Amygdala (tissue), 56 donors: Measurements from ENCODE around the gene LINGO1.

Experiments
- DNase-seq, 56 donors: peaks; one replicate each; lab custom pipeline; 2025; lab: John Stamatoyannopoulos, UW

LINGO1 gene

DNA sequence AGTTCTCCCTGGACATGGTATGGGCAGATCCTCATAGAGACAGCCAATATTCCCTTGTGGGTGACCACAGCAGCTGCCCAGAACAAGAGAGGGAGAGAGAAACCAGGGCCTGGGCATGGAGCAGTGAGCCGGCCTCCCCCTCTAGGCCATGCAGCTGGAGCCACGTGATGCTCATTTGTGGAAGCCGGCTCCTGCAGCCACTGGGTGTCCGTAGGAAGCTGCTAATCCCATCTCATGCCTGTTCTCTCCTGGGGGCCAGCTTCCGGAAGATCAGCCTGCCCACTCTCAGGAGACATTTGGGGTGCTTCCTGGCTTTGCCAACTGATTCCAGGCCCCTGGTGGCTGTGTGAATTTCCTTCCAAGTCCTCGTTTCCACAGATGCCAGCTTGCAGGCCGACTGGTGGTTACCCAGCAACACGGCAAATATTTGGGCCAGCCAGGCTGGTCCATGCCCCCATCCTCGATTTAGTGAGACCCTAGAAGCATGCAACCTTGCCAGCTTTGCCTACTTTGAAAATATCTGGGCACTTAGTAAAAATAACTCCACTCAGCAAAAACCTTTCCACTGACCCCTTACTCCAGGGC, 55.3 kb downstream of the LINGO1 start:
- DNase-seq = peak in 47 of 56 donors; percentile 19 to 82 (median 59)

DNA sequence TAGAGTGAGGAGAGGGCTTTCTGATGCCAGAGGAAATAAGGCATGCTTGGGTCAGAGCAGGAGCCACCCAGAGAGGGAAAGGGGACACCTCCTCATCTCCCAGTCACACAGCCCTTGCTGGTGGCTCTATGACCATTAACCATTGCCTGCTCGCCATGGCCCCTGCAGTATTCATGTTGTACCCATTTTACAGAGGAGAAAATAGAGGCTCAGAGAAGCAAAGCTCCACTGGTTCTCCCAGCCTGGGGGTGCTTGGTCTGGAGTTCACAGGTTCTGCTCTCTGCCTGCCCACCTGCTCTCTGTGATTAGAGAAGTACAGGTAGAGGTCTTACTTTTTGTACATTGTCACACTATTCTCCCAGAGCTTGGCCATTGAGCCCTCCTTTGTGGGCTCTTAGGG, 56.2 kb downstream of the LINGO1 start:
- DNase-seq = no peak

DNA sequence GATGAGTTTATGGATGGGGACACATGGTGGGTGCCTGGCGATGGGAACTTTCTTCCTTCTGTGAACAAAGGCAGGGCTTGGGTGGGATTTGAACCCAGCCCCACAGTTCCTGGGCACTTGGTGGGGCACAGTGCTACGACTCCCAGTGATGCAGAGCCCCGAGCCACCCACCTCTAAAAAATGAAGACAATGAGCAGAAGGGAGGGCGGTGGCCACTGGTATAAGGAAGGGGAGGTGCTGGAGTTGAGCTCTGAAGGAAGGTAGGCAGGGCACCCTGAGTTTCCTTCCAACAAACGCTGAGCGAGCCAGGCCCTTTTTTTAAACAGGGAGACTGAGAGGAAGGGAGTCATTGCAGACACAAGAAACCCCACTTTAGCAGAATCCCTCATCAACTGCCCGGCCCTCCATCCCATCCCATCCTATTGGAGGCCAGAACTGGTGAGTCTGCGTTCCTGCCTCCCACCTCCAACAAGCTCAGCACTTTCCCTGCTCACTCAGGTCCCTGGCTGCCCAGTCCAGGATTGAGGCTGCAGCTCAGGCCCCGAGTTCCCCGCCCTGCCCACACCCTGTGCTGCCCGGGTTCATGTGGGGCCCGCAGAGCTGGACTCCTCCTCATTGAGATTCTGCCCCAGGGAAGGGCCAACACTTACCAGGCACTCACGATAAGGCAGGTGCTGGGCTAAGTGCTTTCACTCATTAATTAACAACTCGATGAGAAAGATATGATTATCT, 57.3 kb downstream of the LINGO1 start:
- DNase-seq = no peak

DNA sequence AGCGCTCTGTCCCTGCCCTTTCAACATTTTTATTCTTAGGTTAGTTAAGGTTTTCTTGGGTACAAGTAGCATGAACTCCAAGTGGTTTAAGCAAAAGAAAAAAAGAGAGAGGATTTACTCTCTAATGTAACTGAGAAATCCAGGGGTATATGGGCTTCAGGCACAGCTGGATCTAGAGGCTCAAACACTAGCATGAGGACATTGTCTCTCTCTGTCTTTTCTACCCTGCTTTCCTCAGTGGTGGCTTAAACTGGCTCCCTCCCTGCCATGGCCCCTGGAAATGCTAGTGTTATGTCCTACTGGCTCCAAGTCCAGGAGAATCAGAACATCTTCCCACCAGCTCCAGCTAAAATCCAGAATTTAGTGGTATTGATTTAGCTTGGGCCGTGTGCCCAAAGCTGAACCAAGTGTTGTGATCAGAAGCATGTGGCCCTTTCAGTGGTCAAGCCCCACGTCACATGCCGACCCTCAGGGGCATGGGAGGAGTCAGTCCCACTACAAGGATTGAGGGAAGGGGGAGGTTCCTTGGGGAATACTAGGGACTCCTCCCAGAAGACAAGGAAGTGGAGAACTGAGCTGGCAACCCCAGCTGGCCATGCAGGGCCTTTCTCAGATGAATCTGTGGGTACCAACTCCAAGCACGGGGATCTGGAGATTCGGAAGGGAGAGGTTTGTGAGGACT, 58.0 kb downstream of the LINGO1 start:
- DNase-seq = no peak

DNA sequence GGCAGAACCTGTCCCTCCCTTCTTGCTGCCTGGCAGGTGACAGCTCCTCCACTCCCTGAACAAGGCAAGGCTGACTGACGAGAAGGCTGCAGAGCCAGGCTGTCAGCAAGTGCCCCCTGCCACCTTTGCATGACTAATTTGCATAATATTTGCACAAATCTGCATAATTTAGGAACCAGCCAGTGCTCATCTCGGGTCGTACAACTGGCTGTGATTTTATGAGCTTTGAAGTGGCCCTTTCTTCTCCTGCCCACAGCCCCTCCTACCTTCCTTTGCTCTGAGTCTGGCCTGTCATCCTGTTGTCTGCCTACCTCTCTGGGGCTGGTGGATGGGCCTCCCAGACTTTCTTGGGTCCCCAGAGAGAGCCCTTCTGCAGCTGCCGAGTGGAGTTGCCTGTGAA, 58.9 kb downstream of the LINGO1 start:
- no peak for DNase-seq

DNA sequence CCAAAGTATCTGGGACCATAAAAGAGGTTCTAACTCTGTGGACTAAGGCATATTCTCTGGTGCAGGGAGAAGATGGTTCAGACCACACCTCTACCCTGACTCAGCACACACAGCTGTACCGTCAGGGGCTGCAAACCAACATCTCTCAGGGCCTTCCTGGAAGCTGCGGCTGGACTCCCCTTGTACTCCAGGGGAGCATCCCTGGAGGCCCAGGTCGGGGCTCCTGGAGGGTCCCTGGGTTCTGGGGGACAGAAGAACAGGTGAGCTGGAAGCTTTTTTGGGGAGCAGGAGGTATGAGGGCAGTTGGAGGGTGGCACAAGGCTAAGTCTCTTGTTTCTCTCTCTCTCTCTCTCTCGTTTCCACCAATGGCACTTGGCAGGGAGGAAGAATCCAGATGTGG, 60.5 kb downstream of the LINGO1 start:
- no peak for DNase-seq

DNA sequence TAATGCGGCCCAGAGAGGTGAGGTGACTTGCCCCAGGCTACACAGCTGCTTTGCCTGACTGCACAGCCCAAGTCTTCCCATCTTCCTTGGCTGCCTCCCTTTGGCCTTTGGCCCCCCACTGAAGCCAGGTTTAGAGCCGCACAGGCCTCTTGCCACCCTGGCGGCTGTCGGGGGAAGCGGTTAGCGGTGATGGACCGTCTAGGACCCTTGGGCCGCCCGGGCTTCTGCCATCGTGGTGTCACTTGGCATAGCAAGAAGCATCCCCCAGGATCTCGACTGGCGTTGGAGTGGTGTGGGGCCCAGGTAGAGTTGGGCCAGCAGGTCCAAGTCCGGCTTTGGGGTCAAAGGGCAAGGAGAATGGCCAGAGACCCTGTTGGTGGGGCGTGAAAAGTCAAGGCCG, 61.0 kb downstream of the LINGO1 start:
- no peak for DNase-seq

DNA sequence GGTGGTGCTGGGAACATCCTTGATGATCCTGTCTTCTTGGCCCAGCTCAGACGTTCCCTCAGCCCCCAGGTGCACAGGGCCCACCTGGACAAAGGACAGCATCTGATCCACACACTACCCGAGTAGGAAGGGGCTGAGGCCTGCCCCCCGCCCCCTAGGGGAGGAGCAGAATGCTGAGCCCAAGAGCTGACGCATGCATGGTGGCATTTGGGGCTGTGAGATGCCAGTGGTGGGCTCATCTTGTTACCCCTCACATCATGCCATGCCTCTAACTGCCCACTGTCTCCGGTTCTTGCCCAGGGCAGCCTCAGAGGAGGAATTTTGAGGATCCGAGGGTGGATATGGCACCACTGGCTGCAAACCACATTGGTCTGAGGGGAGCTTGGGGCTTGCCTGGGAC, 61.5 kb downstream of the LINGO1 start:
- no peak for DNase-seq

DNA sequence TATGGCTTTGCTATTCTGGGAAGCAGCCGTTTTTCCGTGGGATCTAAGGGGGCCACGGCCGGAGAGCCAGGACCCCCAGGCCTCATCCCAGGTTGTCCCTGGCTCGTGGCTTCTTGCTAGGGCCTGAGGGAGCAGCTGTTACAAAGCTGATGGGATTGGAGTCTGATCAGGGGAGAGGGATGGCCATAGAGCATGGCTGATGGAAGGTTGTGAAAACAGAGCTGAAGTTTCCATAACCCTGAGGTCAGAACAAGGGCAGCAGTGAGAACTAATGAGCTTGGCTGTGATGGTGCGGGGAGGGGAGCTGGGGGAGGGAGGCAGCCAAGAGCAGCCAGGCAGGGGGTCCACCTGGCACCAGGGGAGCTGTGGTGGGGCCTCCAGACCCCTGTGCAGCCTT, 63.0 kb downstream of the LINGO1 start:
- DNase-seq = no peak

DNA sequence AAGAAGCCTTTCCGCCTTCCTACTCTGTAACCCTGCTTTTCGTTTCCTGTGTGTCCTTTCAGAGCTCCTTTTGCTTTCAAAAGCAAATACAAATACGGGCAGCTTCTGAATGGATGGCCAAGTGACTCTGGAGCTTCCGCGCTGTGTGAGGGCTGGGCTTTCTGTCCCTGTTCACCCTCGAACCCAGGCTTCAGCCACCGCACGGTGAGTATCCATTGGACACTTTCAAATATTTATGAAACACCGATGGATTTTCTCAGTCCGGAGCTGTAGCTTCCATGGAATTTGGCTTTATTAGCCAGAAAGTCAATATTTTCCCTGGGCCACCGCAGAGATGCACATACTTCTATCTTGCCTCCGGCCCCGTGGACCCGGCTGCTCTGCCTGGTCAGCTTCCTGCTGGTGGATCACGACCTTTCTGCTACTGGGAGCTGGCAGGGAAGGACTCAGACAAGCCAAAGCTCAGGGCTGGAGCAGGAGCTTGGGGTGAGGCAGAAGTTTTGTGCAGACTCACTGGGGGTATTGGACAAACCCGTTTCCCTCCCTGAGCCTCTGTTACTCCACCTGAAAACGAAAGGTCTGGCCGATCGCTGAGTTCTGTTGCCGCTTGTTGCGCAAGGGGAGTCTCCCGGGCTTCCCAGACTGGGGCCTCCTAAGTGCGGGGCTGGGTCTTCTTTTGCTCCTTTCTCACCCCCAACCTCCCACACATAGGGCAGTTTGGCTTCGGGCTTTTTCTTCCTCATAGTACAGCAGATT, 63.6 kb downstream of the LINGO1 start:
- DNase-seq = no peak

DNA sequence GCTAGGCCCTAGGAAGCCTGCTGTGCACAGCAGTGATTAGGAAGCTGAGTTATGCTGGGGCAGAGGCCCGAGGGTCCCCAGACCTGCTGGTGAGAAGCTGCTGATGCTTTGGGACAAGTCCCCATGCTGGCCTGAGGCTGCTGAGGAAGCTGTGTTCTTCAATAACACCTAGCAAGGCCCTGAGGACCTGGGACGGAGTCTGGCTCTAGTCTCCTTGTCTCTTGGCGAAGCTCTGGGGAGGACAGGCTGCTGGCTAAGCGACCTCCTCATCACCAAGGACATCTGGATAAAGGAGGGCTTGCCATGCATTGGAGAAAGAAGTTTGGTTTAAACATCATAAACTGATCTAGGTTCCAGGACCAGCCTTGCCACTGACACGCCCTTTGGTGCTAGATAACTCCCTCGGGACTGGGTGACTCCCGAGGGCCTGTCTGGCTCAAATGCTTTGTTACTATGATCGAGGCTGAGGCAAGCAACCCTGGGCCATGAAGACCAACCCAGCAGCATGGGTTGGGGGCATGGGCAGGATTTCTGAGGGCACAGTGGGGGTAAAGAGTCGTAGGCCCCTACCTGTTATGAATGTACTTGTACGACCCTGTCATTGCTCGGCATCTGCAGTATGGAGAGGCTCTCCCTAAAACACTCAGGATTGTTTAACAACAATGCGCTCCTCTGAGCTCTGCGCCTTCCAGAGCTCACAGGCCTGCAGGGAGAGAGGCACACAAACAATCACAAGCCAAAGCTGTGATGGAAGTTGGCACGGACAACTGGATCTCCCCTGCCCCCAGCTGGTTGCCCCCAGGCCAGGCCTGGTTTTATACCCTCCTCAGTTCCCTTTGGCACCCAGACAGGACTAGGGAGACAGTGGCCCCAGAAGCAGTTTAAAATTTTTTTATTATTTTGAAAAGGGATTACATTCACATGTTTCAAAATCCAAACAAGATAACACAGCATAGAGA, 64.4 kb downstream of the LINGO1 start:
- DNase-seq = peak in 15 of 56 donors; percentile 15 to 49 (median 31)

DNA sequence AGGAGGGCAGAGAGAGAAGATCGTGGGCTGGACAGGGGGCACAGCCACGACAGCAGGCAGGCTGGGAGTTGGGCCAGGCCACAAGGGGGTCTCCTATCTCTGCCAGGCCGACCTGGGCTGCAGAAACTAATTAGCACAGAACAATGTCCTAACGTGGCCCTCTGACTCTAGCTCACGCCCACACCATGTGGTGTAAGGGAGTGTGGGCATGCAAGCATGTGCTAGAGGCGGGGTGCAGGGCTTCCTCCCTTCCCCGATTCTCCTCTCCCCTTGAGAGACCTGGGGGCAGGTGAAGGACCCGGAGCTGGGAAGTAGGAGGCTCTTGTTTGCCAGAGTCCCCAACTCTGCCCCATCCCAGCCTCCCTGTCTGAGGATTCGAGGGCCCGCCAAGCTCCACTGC, 65.5 kb downstream of the LINGO1 start:
- DNase-seq = no peak

DNA sequence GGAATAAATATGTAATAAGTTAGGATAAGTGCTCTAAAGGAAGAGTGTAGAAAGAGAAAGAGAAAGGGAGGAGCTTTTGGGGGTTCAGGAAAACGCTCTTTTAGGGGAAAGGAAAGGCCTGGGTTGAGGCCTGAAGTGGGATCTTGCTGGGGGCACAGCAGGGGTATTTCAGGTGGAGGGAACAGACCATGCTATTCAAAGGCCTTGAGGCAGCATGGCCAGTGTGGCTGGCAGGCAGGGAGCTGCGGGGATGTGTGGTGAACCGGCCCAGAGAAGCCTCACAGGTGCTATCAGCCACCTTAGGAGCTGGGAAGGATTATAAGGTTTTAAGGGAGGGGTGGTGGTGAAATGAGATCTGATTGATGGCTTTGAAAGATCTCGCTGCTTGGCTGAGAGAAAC, 66.6 kb downstream of the LINGO1 start:
- no peak for DNase-seq

DNA sequence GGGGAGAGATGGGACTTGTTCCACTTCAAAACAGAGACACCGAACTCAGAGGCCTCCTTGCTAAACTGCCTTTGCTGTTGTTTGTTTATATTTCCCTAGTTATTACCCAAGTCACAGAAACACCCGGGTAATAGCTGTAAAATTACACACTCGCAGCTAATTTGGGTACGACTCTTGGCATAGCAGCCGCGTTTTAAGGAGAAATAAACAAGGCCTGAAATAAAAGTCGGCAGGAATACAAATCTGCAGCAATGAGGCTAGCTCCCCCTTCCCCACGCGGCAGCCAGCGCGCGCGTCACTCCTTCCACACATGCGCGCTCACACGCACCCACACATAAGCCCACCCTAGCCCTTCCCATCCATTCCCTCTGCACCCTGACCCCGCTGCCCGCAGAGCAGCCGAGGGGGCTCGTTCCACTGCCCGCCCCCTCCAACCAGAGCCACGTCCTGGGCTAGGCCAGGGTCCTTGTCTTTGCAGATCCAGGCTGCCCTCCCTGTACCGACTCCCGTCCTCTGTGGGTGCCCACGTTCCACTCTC, 67.3 kb downstream of the LINGO1 start:
- DNase-seq = peak in 6 of 56 donors; percentile 21 to 54 (median 36)

DNA sequence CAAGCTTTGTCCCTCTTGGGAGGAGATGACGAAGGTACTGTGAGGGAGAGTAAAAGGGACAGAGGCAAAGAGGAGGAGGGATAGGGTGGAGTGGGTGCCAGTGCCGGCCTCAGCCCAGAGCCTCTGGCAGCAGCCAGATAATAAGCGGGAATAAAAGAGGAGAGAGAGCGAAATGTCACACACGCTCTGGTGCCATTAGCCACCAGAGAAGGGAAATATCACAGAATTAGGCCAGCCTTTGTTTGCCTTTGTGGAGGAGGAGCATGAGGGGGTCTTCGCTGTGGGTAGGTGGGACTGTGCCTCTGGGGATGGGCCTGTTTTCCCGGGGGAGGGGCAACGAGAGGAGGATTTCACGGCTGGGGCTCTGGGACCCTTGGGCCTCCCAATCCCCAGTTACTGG, 67.8 kb downstream of the LINGO1 start:
- DNase-seq = peak in 6 of 56 donors; percentile 18 to 50 (median 30)

DNA sequence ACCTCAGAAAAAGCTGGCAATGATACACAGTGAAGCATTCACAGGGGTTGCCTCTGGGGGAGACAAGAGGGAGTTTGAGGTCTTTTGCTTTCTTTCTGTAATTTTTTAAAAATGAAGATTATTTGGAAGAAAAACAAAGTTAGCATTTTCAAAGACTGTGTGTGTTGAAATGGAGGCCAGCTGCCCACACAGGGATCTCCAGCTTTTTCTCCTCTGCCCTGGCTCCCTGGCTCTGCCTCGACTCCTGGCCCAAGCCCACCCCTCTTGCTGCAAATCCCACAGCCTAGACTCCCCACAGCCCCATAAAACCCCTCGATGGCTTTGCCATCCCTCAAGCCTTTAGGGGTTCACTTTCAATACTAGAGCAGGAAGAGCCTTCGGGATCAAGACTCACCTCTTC, 68.4 kb downstream of the LINGO1 start:
- no peak for DNase-seq

DNA sequence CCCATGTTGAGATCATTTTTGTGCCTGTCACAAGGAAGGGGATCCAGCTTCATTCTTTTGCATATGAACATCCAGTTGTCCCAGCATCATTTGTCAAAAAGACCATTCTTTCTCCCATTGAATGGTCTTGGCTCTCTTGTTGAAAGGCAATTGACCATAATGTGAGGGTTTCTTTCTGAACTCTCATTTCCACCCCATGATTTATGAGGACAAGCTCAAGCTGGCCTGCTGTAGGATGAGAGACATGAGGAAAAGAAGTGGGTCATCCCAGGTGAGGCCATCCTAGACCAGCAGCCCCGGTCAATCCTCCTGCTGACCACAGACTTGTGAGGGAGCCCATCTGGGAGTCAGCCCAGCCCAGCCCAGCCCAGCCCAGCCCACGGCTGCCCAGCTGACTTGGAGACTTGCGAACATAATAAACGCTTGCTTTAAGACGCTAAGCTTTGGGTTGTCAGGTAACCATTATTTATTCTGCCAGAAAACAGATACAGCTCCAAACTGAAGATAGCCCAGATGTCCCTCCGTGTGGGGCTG, 69.0 kb downstream of the LINGO1 start:
- peak in 5 of 56 donors; percentile 21 to 45 (median 30) for DNase-seq
